ENCODE data around the gene MYO1G.

DNA sequence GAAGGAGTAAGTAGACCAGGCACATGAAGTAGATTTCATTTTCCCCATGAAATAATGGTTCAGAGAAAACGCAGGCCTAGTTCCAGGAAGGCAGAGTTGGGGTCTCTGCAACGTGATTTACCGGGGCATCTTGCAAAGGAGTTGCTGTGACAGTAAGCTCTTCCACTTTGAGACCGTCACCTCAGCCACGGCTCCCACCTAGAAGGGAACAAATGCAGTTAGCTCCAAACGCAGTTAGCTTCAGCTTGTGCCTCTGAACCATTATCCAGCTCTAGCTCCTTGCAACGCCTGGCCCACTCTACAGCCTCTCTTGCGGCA lies 7.0 kb upstream of the MYO1G start:
- TF ChIP-seq, protein P1, sequence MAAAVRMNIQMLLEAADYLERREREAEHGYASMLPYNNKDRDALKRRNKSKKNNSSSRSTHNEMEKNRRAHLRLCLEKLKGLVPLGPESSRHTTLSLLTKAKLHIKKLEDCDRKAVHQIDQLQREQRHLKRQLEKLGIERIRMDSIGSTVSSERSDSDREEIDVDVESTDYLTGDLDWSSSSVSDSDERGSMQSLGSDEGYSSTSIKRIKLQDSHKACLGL (CRISPR knock-in tag; IDR thresholded peaks at IDR 0.05; ENCODE audit: borderline replicate concordance, poor library complexity, severe bottlenecking) = no peak
- TF ChIP-seq ARID2 (IDR thresholded peaks at IDR 0.05) = no peak
